IMR-90 (cell line): ENCODE measurements around the gene PGC. TPM values are rescaled to one million over a fixed set of nuclear protein-coding genes. Genes with fewer than 3 reads are reported as not detected.

Experiments
- ATAC-seq: fragments of 200-7000 bp; cut with Tn5 transposase; 2 replicates; pipeline ENCODE4 v1.9.1; 2020; ENCODE audit warnings: low read depth, mild to moderate bottlenecking, moderate library complexity
- BruUV-seq: library from RNA; stranded (reverse); fragments of 400-500 nt; replicated peaks from 2 replicates; lab custom pipeline; 2021; lab: Mats Ljungman, UMichigan
- CTCF ChIA-PET: fragments of 300-600 bp; formaldehyde crosslinking; extraction: SDS; loops from one replicate; lab custom pipeline; 2021; ENCODE audit warnings: antibody characterized with exemption; lab: Yijun Ruan, JAX
- POLR2A ChIA-PET: fragments of 300-600 bp; sonication (Branson Sonifier 250); formaldehyde crosslinking; loops from one replicate; lab custom pipeline; 2022; ENCODE audit warnings: antibody characterized with exemption; ENCODE audit not compliant: unreplicated experiment; lab: Charles Lee
- DNase-seq: peaks from one replicate; pipeline ENCODE4 v3.0.0; 2013
- H2AFZ ChIP-seq: replicated peaks from 2 replicates; pipeline ENCODE3; 2013; ENCODE audit warnings: low read length, mild to moderate bottlenecking; ENCODE audit not compliant: poor library complexity
- H2AK5ac ChIP-seq: 2 replicates; pipeline ENCODE4 v1.6.1; 2013; ENCODE audit warnings: low read depth, low read length, inconsistent platforms
- H2AK9ac ChIP-seq: replicated peaks from 2 replicates; pipeline ENCODE3; 2013; ENCODE audit warnings: mild to moderate bottlenecking, low read depth, low read length, moderate library complexity; ENCODE audit not compliant: poor library complexity
- H2BK120ac ChIP-seq: 2 replicates; pipeline ENCODE4 v1.6.1; 2013; ENCODE audit warnings: low read depth, low read length, inconsistent platforms
- H2BK15ac ChIP-seq: 3 replicates; pipeline ENCODE4 v1.6.1; 2013; ENCODE audit warnings: low read depth, low read length, inconsistent platforms
- H2BK20ac ChIP-seq: 2 replicates; pipeline ENCODE4 v1.6.1; 2013; ENCODE audit warnings: low read depth, mild to moderate bottlenecking, inconsistent platforms, low read length, moderate library complexity
- H2BK5ac ChIP-seq: 2 replicates; pipeline ENCODE4 v1.6.1; 2013; ENCODE audit warnings: mild to moderate bottlenecking, low read depth, low read length, inconsistent platforms; ENCODE audit not compliant: poor library complexity, severe bottlenecking
- H3K14ac ChIP-seq: replicated peaks from 2 replicates; pipeline ENCODE4 v1.6.1; 2013; ENCODE audit warnings: low read depth, low read length, inconsistent platforms
- H3K18ac ChIP-seq: 2 replicates; pipeline ENCODE4 v1.6.1; 2013; ENCODE audit warnings: low read depth, low read length, control low read depth
- H3K23ac ChIP-seq: 2 replicates; pipeline ENCODE4 v1.6.1; 2013; ENCODE audit warnings: low read depth, low read length, inconsistent platforms
- H3K27ac ChIP-seq: 2 replicates; pipeline ENCODE4 v1.5.1; 2013; ENCODE audit warnings: mild to moderate bottlenecking, control low read depth, low read length; ENCODE audit not compliant: insufficient read depth
- H3K27me3 ChIP-seq: 2 replicates; pipeline ENCODE4 v1.6.1; 2013; ENCODE audit warnings: low read length; ENCODE audit not compliant: control insufficient read depth, insufficient read depth
- H3K36me3 ChIP-seq: 2 replicates; pipeline ENCODE4 v1.6.1; 2013; ENCODE audit warnings: low read length, mixed read lengths; ENCODE audit not compliant: control insufficient read depth, insufficient read depth
- H3K4ac ChIP-seq: 2 replicates; pipeline ENCODE4 v1.6.1; 2013; ENCODE audit warnings: low read depth, low read length, inconsistent platforms
- H3K4me1 ChIP-seq: 2 replicates; pipeline ENCODE4 v1.6.1; 2013; ENCODE audit warnings: low read length, mixed read lengths; ENCODE audit not compliant: control insufficient read depth, insufficient read depth
- H3K4me2 ChIP-seq: 2 replicates; pipeline ENCODE4 v1.6.1; 2013; ENCODE audit warnings: low read depth, mild to moderate bottlenecking, control low read depth, low read length, moderate library complexity
- H3K4me3 ChIP-seq: 2 replicates; pipeline ENCODE4 v1.5.1; 2013; ENCODE audit warnings: low read depth, mild to moderate bottlenecking, control low read depth, low read length, moderate library complexity; ENCODE audit not compliant: insufficient read depth
- H3K56ac ChIP-seq: 2 replicates; pipeline ENCODE4 v1.6.1; 2013; ENCODE audit warnings: low read length, inconsistent platforms; ENCODE audit not compliant: insufficient read depth; ENCODE audit errors: extremely low read depth
- H3K79me1 ChIP-seq, 2 experiments: 2 replicates each; pipeline ENCODE4 v1.6.1; 2013; ENCODE audit warnings: low read length in 2 of 2, inconsistent platforms in 1 of 2, low read depth in 1 of 2
- H3K9ac ChIP-seq: 2 replicates; pipeline ENCODE4 v1.6.1; 2013; ENCODE audit warnings: low read depth, low read length, control low read depth
- H3K9me1 ChIP-seq: 2 replicates; pipeline ENCODE4 v1.6.1; 2013; ENCODE audit warnings: low read length, inconsistent platforms; ENCODE audit not compliant: insufficient read depth
- H3K9me3 ChIP-seq: 2 replicates; pipeline ENCODE4 v1.6.1; 2013; ENCODE audit warnings: low read length; ENCODE audit not compliant: control insufficient read depth, insufficient read depth
- H4K20me1 ChIP-seq: 2 replicates; pipeline ENCODE4 v1.6.1; 2013; ENCODE audit warnings: low read length, inconsistent platforms; ENCODE audit not compliant: insufficient read depth
- H4K5ac ChIP-seq: 2 replicates; pipeline ENCODE4 v1.6.1; 2013; ENCODE audit warnings: mild to moderate bottlenecking, low read depth, low read length, control low read depth
- H4K8ac ChIP-seq, 2 experiments: 2 replicates each; pipeline ENCODE4 v1.6.1; 2013; ENCODE audit warnings: low read depth in 2 of 2, low read length in 2 of 2, control low read depth in 1 of 2, inconsistent platforms in 1 of 2
- H4K91ac ChIP-seq: 2 replicates; pipeline ENCODE4 v1.6.1; 2013; ENCODE audit warnings: low read depth, low read length, inconsistent platforms; ENCODE audit not compliant: insufficient read depth
- BHLHE40 ChIP-seq: fragments of 150-350 bp; IDR thresholded peaks from 2 replicates; pipeline ENCODE4 v1.6.1; 2016; ENCODE audit warnings: mild to moderate bottlenecking, low read depth, low read length
- CHD1 ChIP-seq: IDR thresholded peaks from 2 replicates; pipeline ENCODE4 v1.6.1; 2012; ENCODE audit warnings: low read depth, low read length, improper control_type of control experiment
- FOS ChIP-seq: fragments of 150-350 bp; IDR thresholded peaks from 2 replicates; pipeline ENCODE4 v1.6.1; 2016; ENCODE audit warnings: low read depth, low read length
- MAFK ChIP-seq: IDR thresholded peaks from 2 replicates; pipeline ENCODE4 v1.6.1; 2012; ENCODE audit warnings: low read depth, low read length, improper control_type of control experiment
- MAZ ChIP-seq: IDR thresholded peaks from 2 replicates; pipeline ENCODE4 v1.6.1; 2012; ENCODE audit warnings: low read depth, mild to moderate bottlenecking, low read length, improper control_type of control experiment, moderate library complexity, borderline replicate concordance
- MXI1 ChIP-seq: IDR thresholded peaks from 2 replicates; pipeline ENCODE4 v1.6.1; 2012; ENCODE audit warnings: low read depth, mild to moderate bottlenecking, low read length, moderate library complexity, borderline replicate concordance
- NFE2L2 ChIP-seq: fragments of 150-350 bp; IDR thresholded peaks from 2 replicates; pipeline ENCODE4 v1.6.1; 2016; ENCODE audit warnings: low read depth, mild to moderate bottlenecking, low read length
- POLR2A ChIP-seq: IDR thresholded peaks from 2 replicates; pipeline ENCODE4 v1.6.1; 2012; ENCODE audit warnings: mild to moderate bottlenecking, low read depth, low read length
- RAD21 ChIP-seq: IDR thresholded peaks from 2 replicates; pipeline ENCODE4 v1.6.1; 2012; ENCODE audit warnings: low read length, improper control_type of control experiment
- RFX5 ChIP-seq: IDR thresholded peaks from 2 replicates; pipeline ENCODE4 v1.8.0; 2012; ENCODE audit warnings: low read depth, mild to moderate bottlenecking, low read length, moderate library complexity
- SMC3 ChIP-seq: fragments of 150-350 bp; IDR thresholded peaks from 2 replicates; pipeline ENCODE4 v1.6.1; 2016; ENCODE audit warnings: low read depth, mild to moderate bottlenecking, antibody characterized with exemption, low read length, moderate library complexity
- WGBS, 2 experiments: methylation state at CpG; one replicate each; pipeline versions ENCODE4 v1.1.5 to v1.1.7; 2013; ENCODE audit warnings: missing lambda C conversion rate in 2 of 2; ENCODE audit not compliant: insufficient read length in 1 of 2; ENCODE audit errors: extremely low coverage in 2 of 2; 5-methylcytosine and 5-hydroxymethylcytosine counted together
- dilution Hi-C: fragments of 300-500 bp; cut with HindIII; formaldehyde crosslinking; loops from one replicate; pipeline ENCODE4 v1.14.3; 2018; ENCODE audit warnings: low sequenced_read_pairs; ENCODE audit not compliant: unreplicated experiment
- in situ Hi-C: fragments of 300-500 bp; cut with MboI; formaldehyde crosslinking; loops from 3 replicates; pipeline ENCODE4 v1.14.3; 2019; ENCODE audit warnings: low sequenced_read_pairs, inconsistent platforms, mixed read lengths
- intact Hi-C: fragments of 100-400 bp; cut with micrococcal nuclease; formaldehyde crosslinking; loops from 2 replicates; pipeline ENCODE4 v1.10.0; 2022
- polyA plus RNA-seq, 3 experiments: library from polyadenylated mRNA; depleted of rRNA; stranded (reverse); fragments of >200 nt; gene quantifications; 2 replicates each; pipeline ENCODE4 v1.2.3, GENCODE V29; 2012; ENCODE audit warnings: low replicate concordance in 1 of 3
- total RNA-seq: library from RNA; depleted of rRNA; stranded (reverse); fragments of >200 nt; gene quantifications from 2 replicates; pipeline ENCODE4 v1.2.3, GENCODE V29; 2012
- TF ChIP-seq, protein P1 (sequence below): fragments of 150-350 bp; IDR thresholded peaks from 2 replicates; pipeline ENCODE4 v1.6.1; 2017; ENCODE audit warnings: mild to moderate bottlenecking, antibody characterized with exemption, low read length, low read depth
- TF ChIP-seq, protein P2 (sequence below): fragments of 150-350 bp; IDR thresholded peaks from 2 replicates; pipeline ENCODE4 v1.6.1; 2016; ENCODE audit warnings: low read depth, mild to moderate bottlenecking, low read length, moderate library complexity, borderline replicate concordance

Gene PGC
- total and polyA plus RNA-seq, 2 of the 4 experiments (the other 2 are of a cell fraction): not detected

DNA sequence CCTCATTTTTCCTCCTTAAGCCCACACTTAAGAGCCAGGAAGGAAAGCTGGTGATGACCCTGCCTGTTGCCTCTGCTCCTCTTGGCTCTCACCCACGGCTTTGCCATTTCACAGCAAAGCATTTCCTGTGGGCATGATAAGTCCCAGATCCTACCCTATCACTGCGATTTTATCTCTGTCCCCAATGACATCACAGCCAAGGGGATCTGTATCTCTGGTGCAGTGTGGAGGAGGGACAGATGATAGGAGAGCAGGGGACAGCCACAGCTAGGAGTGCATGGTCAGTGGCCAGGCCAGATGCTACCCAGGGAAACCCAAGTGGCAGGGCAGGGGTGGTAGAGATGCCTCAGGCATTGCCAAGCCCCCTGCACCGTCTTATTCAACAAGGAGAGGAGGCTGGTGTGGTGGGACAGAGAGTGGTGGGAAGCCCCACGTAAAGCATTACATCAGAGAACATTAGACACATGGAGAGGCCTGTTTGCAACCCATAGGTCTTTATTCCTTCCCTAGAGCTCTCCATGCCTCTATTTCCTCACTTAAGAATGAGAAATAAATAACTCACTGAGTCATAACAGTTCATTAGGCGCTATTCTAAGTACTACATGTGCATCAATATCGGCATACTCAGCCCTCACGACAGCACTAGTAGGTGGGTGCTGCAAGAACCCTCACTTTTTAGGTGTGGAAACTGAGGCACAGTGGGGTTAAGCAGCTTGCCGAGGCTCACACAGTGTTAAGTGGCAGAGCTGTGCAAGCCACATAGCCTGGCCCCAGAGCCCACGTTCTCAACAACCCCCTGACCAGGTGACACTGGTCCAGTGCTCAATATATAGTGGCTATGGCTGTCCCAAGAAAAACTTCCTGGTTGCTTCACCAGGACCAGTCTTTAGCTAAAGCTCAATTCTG is 16.4 kb downstream of the PGC start (continued):
- TF ChIP-seq, protein P1, sequence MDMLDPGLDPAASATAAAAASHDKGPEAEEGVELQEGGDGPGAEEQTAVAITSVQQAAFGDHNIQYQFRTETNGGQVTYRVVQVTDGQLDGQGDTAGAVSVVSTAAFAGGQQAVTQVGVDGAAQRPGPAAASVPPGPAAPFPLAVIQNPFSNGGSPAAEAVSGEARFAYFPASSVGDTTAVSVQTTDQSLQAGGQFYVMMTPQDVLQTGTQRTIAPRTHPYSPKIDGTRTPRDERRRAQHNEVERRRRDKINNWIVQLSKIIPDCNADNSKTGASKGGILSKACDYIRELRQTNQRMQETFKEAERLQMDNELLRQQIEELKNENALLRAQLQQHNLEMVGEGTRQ: no peak
- no peak for TF ChIP-seq FOS
- TF ChIP-seq POLR2A: no peak

DNA sequence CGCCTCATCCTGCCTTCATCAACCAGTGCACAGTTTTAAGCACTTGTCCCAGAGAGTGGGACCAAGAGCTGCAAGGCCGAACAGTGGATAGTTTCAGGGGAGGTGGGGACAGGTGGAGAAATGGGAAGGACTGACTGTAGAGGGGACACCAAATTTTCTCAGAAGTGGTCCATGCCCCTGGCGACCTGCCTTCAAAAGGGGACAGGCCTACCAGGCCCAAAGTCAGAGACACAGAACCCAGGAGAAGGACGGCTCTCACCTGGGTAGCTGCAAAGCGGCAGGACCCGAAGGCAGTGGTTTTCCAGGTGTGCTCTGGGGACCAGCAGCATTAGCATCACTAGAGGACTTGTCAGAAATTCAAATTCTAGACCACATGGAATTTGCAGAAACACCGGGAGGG is 17.6 kb downstream of the PGC start:
- DNase-seq (no peak), ATAC-seq (no peak)
- Histone ChIP-seq H3K4ac (no peak overlapping the region), H3K36me3 (no peaks in the 10 kb centered on the region), H3K4me1 (peaks cover 20% of the 10 kb centered on the region), H4K91ac (no peak overlapping the region), H3K9me1 (peaks cover 9% of the 10 kb centered on the region; the same call in 1 of the 2 replicates), H3K9me3 (no peaks in the 10 kb centered on the region), H3K79me1 (peaks cover 6 to 23% of the 10 kb centered on the region in 2 experiments; a peak in 2 of 4 replicates), H2AFZ (no peak overlapping the region), H2AK9ac (no peak overlapping the region), H3K18ac (no peak overlapping the region), H2BK15ac (no peak overlapping the region), H3K56ac (no peak overlapping the region), H3K27ac (no peak overlapping the region), H2AK5ac (no peak overlapping the region; the same call in none of the 2 replicates), H3K23ac (no peak overlapping the region), H3K27me3 (no peaks in the 10 kb centered on the region), H2BK20ac (no peak overlapping the region), H2BK5ac (no peak overlapping the region), H3K14ac (no peak overlapping the region), H3K4me2 (no peak overlapping the region), H2BK120ac (no peak overlapping the region), H4K8ac (no peak overlapping the region), H4K5ac (no peak overlapping the region), H4K20me1 (no peaks in the 10 kb centered on the region), H3K4me3 (no peak overlapping the region), H3K9ac (no peak overlapping the region)
- intact Hi-C loops (no loop called here), dilution Hi-C loops (no loop called here), in situ Hi-C loops (no loop called here)
- ChIA-PET CTCF (no interaction called here), POLR2A (no interaction called here)
- WGBS, 2 experiments: 70% methylated on average over 2 of the region's 7 CpGs; no CpG with 5 or more reads in 1 of the 2 experiments
- BruUV-seq: no TSS peak
- TF ChIP-seq RFX5 (no peak), SMC3 (no peak), MXI1 (no peak), MAFK (no peak), RAD21 (no peak), POLR2A (no peak), CHD1 (no peak), NFE2L2 (no peak), BHLHE40 (no peak), MAZ (no peak)
- TF ChIP-seq, protein P1: no peak
- TF ChIP-seq, protein P2, sequence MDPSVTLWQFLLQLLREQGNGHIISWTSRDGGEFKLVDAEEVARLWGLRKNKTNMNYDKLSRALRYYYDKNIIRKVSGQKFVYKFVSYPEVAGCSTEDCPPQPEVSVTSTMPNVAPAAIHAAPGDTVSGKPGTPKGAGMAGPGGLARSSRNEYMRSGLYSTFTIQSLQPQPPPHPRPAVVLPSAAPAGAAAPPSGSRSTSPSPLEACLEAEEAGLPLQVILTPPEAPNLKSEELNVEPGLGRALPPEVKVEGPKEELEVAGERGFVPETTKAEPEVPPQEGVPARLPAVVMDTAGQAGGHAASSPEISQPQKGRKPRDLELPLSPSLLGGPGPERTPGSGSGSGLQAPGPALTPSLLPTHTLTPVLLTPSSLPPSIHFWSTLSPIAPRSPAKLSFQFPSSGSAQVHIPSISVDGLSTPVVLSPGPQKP: no peak
